IMR-90 (cell line): Measurements from ENCODE around the gene UQCRC1. TPM values are rescaled to one million over a fixed set of nuclear protein-coding genes. Genes with fewer than 3 reads are reported as not detected.

Experiments used
- ATAC-seq: fragments of 200-7000 bp; cut with Tn5 transposase; 2 replicates; pipeline ENCODE4 v1.9.1; 2020; ENCODE audit warnings: low read depth, mild to moderate bottlenecking, moderate library complexity
- BruUV-seq: library from RNA; stranded (reverse); fragments of 400-500 nt; replicated peaks from 2 replicates; lab custom pipeline; 2021; lab: Mats Ljungman, UMichigan
- CTCF ChIA-PET: fragments of 300-600 bp; formaldehyde crosslinking; extraction: SDS; loops from one replicate; lab custom pipeline; 2021; ENCODE audit warnings: antibody characterized with exemption; lab: Yijun Ruan, JAX
- POLR2A ChIA-PET: fragments of 300-600 bp; sonication (Branson Sonifier 250); formaldehyde crosslinking; loops from one replicate; lab custom pipeline; 2022; ENCODE audit warnings: antibody characterized with exemption; ENCODE audit not compliant: unreplicated experiment; lab: Charles Lee
- DNase-seq: peaks from one replicate; pipeline ENCODE4 v3.0.0; 2013
- H2AFZ ChIP-seq: replicated peaks from 2 replicates; pipeline ENCODE3; 2013; ENCODE audit warnings: low read length, mild to moderate bottlenecking; ENCODE audit not compliant: poor library complexity
- H2AK5ac ChIP-seq: 2 replicates; pipeline ENCODE4 v1.6.1; 2013; ENCODE audit warnings: low read depth, low read length, inconsistent platforms
- H2AK9ac ChIP-seq: replicated peaks from 2 replicates; pipeline ENCODE3; 2013; ENCODE audit warnings: mild to moderate bottlenecking, low read depth, low read length, moderate library complexity; ENCODE audit not compliant: poor library complexity
- H2BK120ac ChIP-seq: 2 replicates; pipeline ENCODE4 v1.6.1; 2013; ENCODE audit warnings: low read depth, low read length, inconsistent platforms
- H2BK15ac ChIP-seq: 3 replicates; pipeline ENCODE4 v1.6.1; 2013; ENCODE audit warnings: low read depth, low read length, inconsistent platforms
- H2BK20ac ChIP-seq: 2 replicates; pipeline ENCODE4 v1.6.1; 2013; ENCODE audit warnings: low read depth, mild to moderate bottlenecking, inconsistent platforms, low read length, moderate library complexity
- H2BK5ac ChIP-seq: 2 replicates; pipeline ENCODE4 v1.6.1; 2013; ENCODE audit warnings: mild to moderate bottlenecking, low read depth, low read length, inconsistent platforms; ENCODE audit not compliant: poor library complexity, severe bottlenecking
- H3K14ac ChIP-seq: replicated peaks from 2 replicates; pipeline ENCODE4 v1.6.1; 2013; ENCODE audit warnings: low read depth, low read length, inconsistent platforms
- H3K18ac ChIP-seq: 2 replicates; pipeline ENCODE4 v1.6.1; 2013; ENCODE audit warnings: low read depth, low read length, control low read depth
- H3K23ac ChIP-seq: 2 replicates; pipeline ENCODE4 v1.6.1; 2013; ENCODE audit warnings: low read depth, low read length, inconsistent platforms
- H3K27ac ChIP-seq: 2 replicates; pipeline ENCODE4 v1.5.1; 2013; ENCODE audit warnings: mild to moderate bottlenecking, control low read depth, low read length; ENCODE audit not compliant: insufficient read depth
- H3K27me3 ChIP-seq: 2 replicates; pipeline ENCODE4 v1.6.1; 2013; ENCODE audit warnings: low read length; ENCODE audit not compliant: control insufficient read depth, insufficient read depth
- H3K36me3 ChIP-seq: 2 replicates; pipeline ENCODE4 v1.6.1; 2013; ENCODE audit warnings: low read length, mixed read lengths; ENCODE audit not compliant: control insufficient read depth, insufficient read depth
- H3K4ac ChIP-seq: 2 replicates; pipeline ENCODE4 v1.6.1; 2013; ENCODE audit warnings: low read depth, low read length, inconsistent platforms
- H3K4me1 ChIP-seq: 2 replicates; pipeline ENCODE4 v1.6.1; 2013; ENCODE audit warnings: low read length, mixed read lengths; ENCODE audit not compliant: control insufficient read depth, insufficient read depth
- H3K4me2 ChIP-seq: 2 replicates; pipeline ENCODE4 v1.6.1; 2013; ENCODE audit warnings: low read depth, mild to moderate bottlenecking, control low read depth, low read length, moderate library complexity
- H3K4me3 ChIP-seq: 2 replicates; pipeline ENCODE4 v1.5.1; 2013; ENCODE audit warnings: low read depth, mild to moderate bottlenecking, control low read depth, low read length, moderate library complexity; ENCODE audit not compliant: insufficient read depth
- H3K56ac ChIP-seq: 2 replicates; pipeline ENCODE4 v1.6.1; 2013; ENCODE audit warnings: low read length, inconsistent platforms; ENCODE audit not compliant: insufficient read depth; ENCODE audit errors: extremely low read depth
- H3K79me1 ChIP-seq, 2 experiments: 2 replicates each; pipeline ENCODE4 v1.6.1; 2013; ENCODE audit warnings: low read length in 2 of 2, inconsistent platforms in 1 of 2, low read depth in 1 of 2
- H3K9ac ChIP-seq: 2 replicates; pipeline ENCODE4 v1.6.1; 2013; ENCODE audit warnings: low read depth, low read length, control low read depth
- H3K9me1 ChIP-seq: 2 replicates; pipeline ENCODE4 v1.6.1; 2013; ENCODE audit warnings: low read length, inconsistent platforms; ENCODE audit not compliant: insufficient read depth
- H3K9me3 ChIP-seq: 2 replicates; pipeline ENCODE4 v1.6.1; 2013; ENCODE audit warnings: low read length; ENCODE audit not compliant: control insufficient read depth, insufficient read depth
- H4K20me1 ChIP-seq: 2 replicates; pipeline ENCODE4 v1.6.1; 2013; ENCODE audit warnings: low read length, inconsistent platforms; ENCODE audit not compliant: insufficient read depth
- H4K5ac ChIP-seq: 2 replicates; pipeline ENCODE4 v1.6.1; 2013; ENCODE audit warnings: mild to moderate bottlenecking, low read depth, low read length, control low read depth
- H4K8ac ChIP-seq, 2 experiments: 2 replicates each; pipeline ENCODE4 v1.6.1; 2013; ENCODE audit warnings: low read depth in 2 of 2, low read length in 2 of 2, control low read depth in 1 of 2, inconsistent platforms in 1 of 2
- H4K91ac ChIP-seq: 2 replicates; pipeline ENCODE4 v1.6.1; 2013; ENCODE audit warnings: low read depth, low read length, inconsistent platforms; ENCODE audit not compliant: insufficient read depth
- BHLHE40 ChIP-seq: fragments of 150-350 bp; IDR thresholded peaks from 2 replicates; pipeline ENCODE4 v1.6.1; 2016; ENCODE audit warnings: mild to moderate bottlenecking, low read depth, low read length
- CEBPB ChIP-seq: IDR thresholded peaks from 2 replicates; pipeline ENCODE4 v1.6.1; 2012; ENCODE audit warnings: low read depth, low read length, improper control_type of control experiment
- CHD1 ChIP-seq: IDR thresholded peaks from 2 replicates; pipeline ENCODE4 v1.6.1; 2012; ENCODE audit warnings: low read depth, low read length, improper control_type of control experiment
- CTCF ChIP-seq: conservative IDR thresholded peaks from 2 replicates; pipeline ENCODE4 v1.5.1; 2012; ENCODE audit warnings: mild to moderate bottlenecking, low read depth, low read length, improper control_type of control experiment
- ELK1 ChIP-seq: fragments of 150-350 bp; IDR thresholded peaks from 2 replicates; pipeline ENCODE4 v1.6.1; 2016; ENCODE audit warnings: low read depth, mild to moderate bottlenecking, low read length, moderate library complexity, borderline replicate concordance
- FOS ChIP-seq: fragments of 150-350 bp; IDR thresholded peaks from 2 replicates; pipeline ENCODE4 v1.6.1; 2016; ENCODE audit warnings: low read depth, low read length
- MAFK ChIP-seq: IDR thresholded peaks from 2 replicates; pipeline ENCODE4 v1.6.1; 2012; ENCODE audit warnings: low read depth, low read length, improper control_type of control experiment
- MAZ ChIP-seq: IDR thresholded peaks from 2 replicates; pipeline ENCODE4 v1.6.1; 2012; ENCODE audit warnings: low read depth, mild to moderate bottlenecking, low read length, improper control_type of control experiment, moderate library complexity, borderline replicate concordance
- MXI1 ChIP-seq: IDR thresholded peaks from 2 replicates; pipeline ENCODE4 v1.6.1; 2012; ENCODE audit warnings: low read depth, mild to moderate bottlenecking, low read length, moderate library complexity, borderline replicate concordance
- NFE2L2 ChIP-seq: fragments of 150-350 bp; IDR thresholded peaks from 2 replicates; pipeline ENCODE4 v1.6.1; 2016; ENCODE audit warnings: low read depth, mild to moderate bottlenecking, low read length
- POLR2A ChIP-seq: IDR thresholded peaks from 2 replicates; pipeline ENCODE4 v1.6.1; 2012; ENCODE audit warnings: mild to moderate bottlenecking, low read depth, low read length
- RAD21 ChIP-seq: IDR thresholded peaks from 2 replicates; pipeline ENCODE4 v1.6.1; 2012; ENCODE audit warnings: low read length, improper control_type of control experiment
- RCOR1 ChIP-seq: IDR thresholded peaks from 2 replicates; pipeline ENCODE4 v1.6.1; 2012; ENCODE audit warnings: mild to moderate bottlenecking, low read length, improper control_type of control experiment; ENCODE audit not compliant: insufficient replicate concordance
- RFX5 ChIP-seq: IDR thresholded peaks from 2 replicates; pipeline ENCODE4 v1.8.0; 2012; ENCODE audit warnings: low read depth, mild to moderate bottlenecking, low read length, moderate library complexity
- SMC3 ChIP-seq: fragments of 150-350 bp; IDR thresholded peaks from 2 replicates; pipeline ENCODE4 v1.6.1; 2016; ENCODE audit warnings: low read depth, mild to moderate bottlenecking, antibody characterized with exemption, low read length, moderate library complexity
- USF2 ChIP-seq: fragments of 150-350 bp; IDR thresholded peaks from 2 replicates; pipeline ENCODE4 v1.6.1; 2017; ENCODE audit warnings: mild to moderate bottlenecking, antibody characterized with exemption, low read length, low read depth
- WGBS, 2 experiments: methylation state at CpG; one replicate each; pipeline versions ENCODE4 v1.1.5 to v1.1.7; 2013; ENCODE audit warnings: missing lambda C conversion rate in 2 of 2; ENCODE audit not compliant: insufficient read length in 1 of 2; ENCODE audit errors: extremely low coverage in 2 of 2; 5-methylcytosine and 5-hydroxymethylcytosine counted together
- dilution Hi-C: fragments of 300-500 bp; cut with HindIII; formaldehyde crosslinking; loops from one replicate; pipeline ENCODE4 v1.14.3; 2018; ENCODE audit warnings: low sequenced_read_pairs; ENCODE audit not compliant: unreplicated experiment
- in situ Hi-C: fragments of 300-500 bp; cut with MboI; formaldehyde crosslinking; loops from 3 replicates; pipeline ENCODE4 v1.14.3; 2019; ENCODE audit warnings: low sequenced_read_pairs, inconsistent platforms, mixed read lengths
- intact Hi-C: fragments of 100-400 bp; cut with micrococcal nuclease; formaldehyde crosslinking; loops from 2 replicates; pipeline ENCODE4 v1.10.0; 2022
- polyA plus RNA-seq, 3 experiments: library from polyadenylated mRNA; depleted of rRNA; stranded (reverse); fragments of >200 nt; gene quantifications; 2 replicates each; pipeline ENCODE4 v1.2.3, GENCODE V29; 2012; ENCODE audit warnings: low replicate concordance in 1 of 3
- total RNA-seq: library from RNA; depleted of rRNA; stranded (reverse); fragments of >200 nt; gene quantifications from 2 replicates; pipeline ENCODE4 v1.2.3, GENCODE V29; 2012

UQCRC1 gene
- total and polyA plus RNA-seq, 2 of the 4 experiments (the other 2 are of a cell fraction) = 474 to 1,365 TPM

GRCh38 chr3:48641396-48641795 is 31.9 kb upstream of the UQCRC1 start:
- BruUV-seq = no TSS peak
- Histone ChIP-seq H3K56ac (no peak overlapping the region), H3K36me3 (peaks cover 4% of the 10 kb centered on the region; the same call in 1 of the 2 replicates), H3K79me1 (peaks cover 7 to 12% of the 10 kb centered on the region in 2 experiments; a peak in 3 of 4 replicates), H3K27ac (no peak overlapping the region), H3K9me3 (no peaks in the 10 kb centered on the region), H3K9me1 (no peaks in the 10 kb centered on the region), H2AK9ac (no peak overlapping the region), H2BK5ac (no peak overlapping the region), H2BK20ac (no peak overlapping the region), H2BK120ac (no peak overlapping the region), H3K23ac (no peak overlapping the region), H3K9ac (no peak overlapping the region), H2AK5ac (no peak overlapping the region), H3K4me2 (no peak overlapping the region), H3K4me3 (no peak overlapping the region), H4K5ac (no peak overlapping the region), H3K27me3 (no peaks in the 10 kb centered on the region), H2BK15ac (no peak overlapping the region), H3K14ac (no peak overlapping the region), H2AFZ (no peak overlapping the region), H3K18ac (no peak overlapping the region), H3K4me1 (peaks cover 3% of the 10 kb centered on the region), H4K8ac (no peak overlapping the region), H4K20me1 (no peaks in the 10 kb centered on the region; the same call in 1 of the 2 replicates), H3K4ac (no peak overlapping the region), H4K91ac (no peak overlapping the region)
- DNase-seq = no peak
- dilution Hi-C loops (no loop called here), in situ Hi-C loops (no loop called here), intact Hi-C loops (no loop called here)
- POLR2A ChIA-PET = no interaction called here
- TF ChIP-seq CEBPB (no peak), USF2 (no peak), CTCF (no peak), NFE2L2 (no peak), RAD21 (no peak), MAZ (no peak), RCOR1 (no peak), CHD1 (no peak), BHLHE40 (no peak), SMC3 (no peak), ELK1 (no peak), RFX5 (no peak), FOS (no peak), POLR2A (no peak), MXI1 (no peak), MAFK (no peak)
- ATAC-seq = no peak
- 92% methylated on average over 2 of the region's 3 CpGs; no CpG with 5 or more reads in 1 of the 2 experiments for WGBS, 2 experiments
- CTCF ChIA-PET = no interaction called here
